Measurements from ENCODE around the gene FGF12.

The FGF12 gene

GRCh38 chr3:192331749-192332385 lies 395.5 kb downstream of the FGF12 start:
- no peak for DNase-seq

GRCh38 chr3:192326656-192327055 lies 400.7 kb downstream of the FGF12 start:
- no peak for DNase-seq

DNA sequence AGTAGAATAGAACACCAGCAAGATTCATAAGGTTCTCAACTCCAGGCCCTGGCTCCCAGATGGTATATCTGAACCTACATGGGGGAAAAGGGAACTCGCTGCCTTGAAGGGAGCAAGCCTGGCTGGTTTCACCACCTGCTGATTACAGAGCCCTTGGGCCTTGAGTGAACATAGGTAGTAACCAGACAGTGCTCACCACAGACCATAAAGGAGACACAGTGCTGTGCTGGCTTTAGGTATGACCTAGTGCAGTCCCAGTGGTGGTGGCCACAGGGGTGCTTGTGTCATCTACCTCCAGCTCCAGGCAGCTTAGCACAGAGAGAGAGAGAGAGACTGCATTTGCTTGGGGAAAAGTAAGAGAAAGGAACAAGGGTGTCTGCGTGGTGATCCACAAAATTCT lies 409.8 kb downstream of the FGF12 start:
- DNase-seq: no peak

DNA sequence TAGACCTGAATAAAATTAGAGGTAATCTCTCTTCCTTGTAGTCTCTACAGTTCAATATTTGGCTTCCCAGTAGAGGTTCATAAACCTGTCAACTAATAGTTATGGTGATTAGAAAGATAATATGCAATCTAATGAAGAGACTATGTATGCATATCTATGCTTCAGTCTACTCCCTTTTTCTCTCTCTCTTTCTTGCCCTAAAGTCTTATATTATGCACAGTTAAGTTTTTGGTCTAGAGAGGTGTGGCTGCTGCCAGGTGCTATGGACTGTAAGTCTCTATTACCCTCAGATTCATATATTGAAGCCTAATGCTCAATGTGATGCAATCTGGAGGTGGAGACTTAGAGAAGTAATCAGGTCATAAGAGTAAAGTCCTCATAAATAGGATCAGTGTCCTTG lies 413.7 kb downstream of the FGF12 start:
- no peak for DNase-seq

GRCh38 chr3:192307631-192308030 lies 419.7 kb downstream of the FGF12 start:
- DNase-seq: no peak

- no peak for DNase-seq
These were observed 424.1 kb downstream of the FGF12 start for GRCh38 chr3:192303235-192303634.

GRCh38 chr3:192302721-192303120 lies 424.6 kb downstream of the FGF12 start:
- DNase-seq: no peak

- DNase-seq: no peak
These were observed 427.4 kb downstream of the FGF12 start for GRCh38 chr3:192299921-192300320.

DNA sequence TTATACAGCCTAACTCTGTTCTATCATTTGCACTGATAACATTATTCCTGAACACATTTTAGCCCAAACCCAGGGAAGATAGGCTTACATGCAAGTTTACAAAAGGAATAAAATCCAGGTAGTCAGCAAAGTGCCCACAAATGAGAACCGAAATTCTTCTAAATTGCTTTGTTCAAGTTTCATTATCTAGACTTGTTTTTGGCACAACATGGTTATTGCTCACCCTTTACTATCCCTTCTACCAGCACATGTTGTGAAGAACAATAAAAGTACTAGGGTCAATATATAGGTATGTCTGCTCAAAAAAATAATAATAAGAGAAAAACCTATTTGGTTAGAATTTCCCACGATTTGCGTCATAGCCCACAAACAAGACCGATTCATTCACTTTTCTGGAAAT lies 430.5 kb downstream of the FGF12 start:
- DNase-seq: no peak

DNA sequence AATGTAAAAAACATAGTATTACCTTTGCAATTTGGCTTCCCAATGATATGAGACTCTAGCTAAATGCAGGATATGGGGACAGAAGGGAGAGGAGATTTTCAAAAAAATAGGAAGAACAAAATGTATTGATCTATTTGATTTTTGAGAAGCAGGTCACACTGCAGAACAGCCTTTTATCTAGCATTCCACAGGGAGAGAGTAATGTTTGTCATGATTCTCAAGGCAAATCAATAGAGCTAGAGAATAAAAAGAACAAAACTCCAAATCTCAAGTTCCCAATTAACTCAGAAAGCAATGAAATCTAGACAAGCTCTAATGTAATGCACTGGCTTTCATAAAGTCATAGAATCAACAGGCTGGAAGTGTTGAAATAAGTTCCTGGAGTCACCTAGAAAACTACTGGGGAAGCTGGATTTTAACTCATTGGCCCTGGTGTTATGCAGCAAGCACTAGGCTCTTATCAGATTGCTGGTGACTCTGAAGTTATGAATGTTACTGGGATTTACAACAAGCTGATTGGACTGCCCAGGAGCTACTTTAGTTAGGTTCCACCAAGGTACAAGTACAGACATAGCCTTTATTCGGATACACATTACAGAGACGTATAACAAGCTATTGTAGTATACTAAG lies 442.8 kb downstream of the FGF12 start:
- DNase-seq: no peak

DNA sequence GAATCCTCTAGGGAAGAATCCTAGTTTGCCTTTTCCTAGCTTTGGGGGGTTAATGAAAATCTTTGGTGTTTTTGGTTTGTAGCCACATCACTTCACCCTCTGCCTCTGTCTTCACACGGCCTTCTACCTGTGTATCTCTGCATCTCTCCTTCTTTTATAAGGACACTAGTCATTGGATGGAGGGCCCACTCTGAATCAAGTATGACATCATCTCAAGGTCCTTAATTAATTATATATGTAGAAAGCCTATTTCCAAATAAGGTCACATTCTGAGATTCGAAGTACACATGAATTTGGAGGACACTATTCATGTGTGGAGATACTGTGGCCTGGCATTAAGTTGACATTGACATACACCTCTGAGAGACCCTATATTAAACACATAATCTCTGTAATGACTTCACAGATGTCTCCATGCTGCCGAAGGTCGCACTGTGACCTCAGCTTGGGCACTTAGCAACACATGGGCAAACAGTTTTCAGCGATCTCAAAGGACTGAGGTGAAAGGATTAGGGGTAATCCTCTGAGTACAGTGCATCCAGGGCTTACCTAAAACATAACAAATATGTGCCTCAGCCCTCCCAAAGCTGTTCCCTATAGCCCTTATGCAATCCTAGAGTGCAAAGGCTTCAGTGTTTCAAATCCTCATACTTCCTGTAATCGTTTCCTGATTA lies 446.0 kb downstream of the FGF12 start:
- no peak for DNase-seq

DNA sequence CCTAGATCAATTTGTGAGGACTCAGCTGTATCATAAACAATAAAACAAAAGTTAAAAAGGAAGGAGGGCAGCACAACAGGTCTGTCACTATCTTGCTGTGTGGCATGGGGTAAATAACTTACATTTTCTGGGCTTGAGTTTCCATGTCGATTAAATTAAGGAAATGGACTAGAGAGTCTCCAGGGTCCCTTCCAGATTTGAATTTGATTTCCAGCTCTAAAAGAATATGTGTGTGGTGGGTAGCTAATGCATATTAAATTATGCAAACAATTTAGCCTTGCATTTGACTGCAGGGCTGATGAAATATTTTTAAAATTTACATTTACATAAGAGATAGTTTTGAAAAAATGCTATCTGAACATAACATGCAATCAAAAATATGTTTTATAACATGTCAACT lies 447.7 kb downstream of the FGF12 start:
- no peak for DNase-seq

DNA sequence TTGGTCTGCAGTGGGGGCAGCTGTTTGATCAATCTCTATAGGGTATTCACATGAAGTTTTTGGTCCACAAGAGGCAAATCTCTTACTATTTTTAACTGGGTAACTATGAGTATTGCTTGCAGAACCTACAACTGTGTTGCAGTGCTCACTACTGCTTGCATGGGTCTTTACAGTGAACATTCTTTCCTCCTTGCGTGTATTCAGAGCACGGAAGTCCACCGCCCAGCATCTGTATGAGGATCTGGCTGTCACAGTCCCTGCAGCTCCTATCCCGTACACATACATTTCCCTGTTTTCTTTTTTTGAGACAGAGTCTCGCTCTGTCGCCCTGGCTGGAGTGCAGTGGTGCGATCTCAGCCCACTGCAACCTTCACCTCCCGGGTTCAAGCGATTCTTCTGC lies 449.9 kb downstream of the FGF12 start:
- DNase-seq: no peak

DNA sequence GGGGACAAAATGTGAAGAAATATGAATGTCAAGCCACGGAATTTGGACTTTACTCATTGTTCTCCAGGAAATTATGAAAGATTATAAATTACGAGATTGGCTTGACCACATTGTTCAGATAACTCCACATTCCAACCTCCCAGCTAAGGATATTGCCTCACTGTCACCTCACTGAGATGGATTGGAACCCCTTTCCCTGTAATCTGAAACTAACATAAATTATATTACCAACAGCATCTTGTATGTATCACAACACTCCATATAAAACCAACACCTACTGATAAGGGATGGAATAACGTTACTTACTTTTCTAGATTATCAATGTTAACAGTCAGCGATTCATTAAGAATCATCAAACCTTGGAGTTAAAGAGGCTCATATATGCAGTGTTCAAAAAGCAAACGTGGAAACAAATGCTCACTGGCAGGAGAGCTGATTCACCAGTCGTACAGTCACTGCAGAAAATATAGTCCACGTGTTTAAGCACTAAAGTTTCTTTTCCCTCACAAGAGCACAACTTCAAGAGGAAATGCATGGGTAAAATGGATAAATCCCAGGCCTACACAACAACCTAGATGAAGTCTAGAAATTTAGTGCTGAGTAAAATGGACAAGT lies 451.5 kb downstream of the FGF12 start:
- DNase-seq: no peak

DNA sequence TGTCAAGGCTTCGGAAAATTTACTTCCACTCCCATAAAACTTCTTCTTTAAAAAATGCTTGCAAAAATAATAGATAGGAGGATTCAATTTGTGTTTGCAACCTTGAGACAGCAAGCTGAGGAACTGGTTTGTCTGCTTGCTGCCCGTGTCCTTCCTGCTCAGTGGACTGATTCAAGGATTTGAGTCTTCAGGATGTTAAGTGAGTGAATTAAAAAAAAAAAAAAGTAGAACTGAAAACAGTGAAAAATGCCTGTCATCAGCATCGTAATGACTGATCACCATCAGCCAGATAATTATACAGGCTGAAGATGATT lies 453.7 kb downstream of the FGF12 start:
- no peak for DNase-seq

DNA sequence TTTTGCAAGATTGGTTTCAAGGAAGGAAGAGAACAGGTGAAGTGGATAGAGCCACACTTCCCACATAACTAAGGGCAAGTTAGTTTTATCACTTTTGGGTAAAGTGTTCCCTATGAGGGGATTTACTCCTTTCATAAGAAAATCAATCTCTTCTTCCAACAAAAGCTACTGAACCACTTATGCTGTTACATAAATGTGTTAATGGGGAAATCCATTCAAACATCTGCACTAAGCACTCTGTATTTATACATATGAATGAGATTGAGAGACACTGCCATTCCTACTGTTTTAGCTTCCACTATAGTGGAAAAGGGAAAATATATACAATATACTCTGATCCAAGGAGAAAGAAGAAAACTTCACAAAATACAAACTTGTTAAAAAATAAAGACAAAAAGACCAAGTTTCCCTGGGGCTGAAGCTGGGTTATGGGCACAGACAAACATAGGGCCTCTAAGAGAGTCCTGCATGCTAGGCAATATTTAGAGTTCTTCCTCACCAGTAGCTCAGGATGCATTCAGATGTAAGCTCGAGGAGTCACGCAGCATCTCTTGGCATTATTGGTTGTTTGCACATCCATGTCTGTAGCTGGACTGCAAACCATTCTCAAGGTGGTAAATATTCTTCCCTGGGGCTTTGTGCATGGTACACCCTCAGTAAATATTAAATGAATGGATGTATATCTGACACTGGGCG lies 454.2 kb downstream of the FGF12 start:
- DNase-seq: no peak

GRCh38 chr3:192262001-192262400 lies 465.3 kb downstream of the FGF12 start:
- DNase-seq: no peak

DNA sequence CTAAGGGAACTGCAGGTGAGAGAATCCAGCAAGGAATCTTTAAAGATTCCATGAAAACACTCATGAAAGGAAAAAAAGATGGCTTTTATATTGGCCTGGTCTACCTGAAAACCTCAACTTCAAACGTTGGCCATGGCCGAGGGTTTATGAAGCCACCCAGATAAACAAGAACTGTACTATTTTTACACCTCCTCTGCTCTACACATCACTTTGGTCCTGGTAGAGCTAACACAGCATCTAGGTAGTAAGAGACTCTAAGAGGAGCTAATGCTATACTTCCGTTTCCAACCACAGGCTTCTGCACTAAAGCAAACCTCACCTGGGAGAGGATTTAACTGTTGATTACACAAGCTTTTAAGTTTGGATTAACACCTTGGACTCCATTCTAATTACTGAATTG lies 466.2 kb downstream of the FGF12 start:
- DNase-seq: no peak

GRCh38 chr3:192260116-192261010 lies 467.0 kb downstream of the FGF12 start:
- no peak for DNase-seq

DNA sequence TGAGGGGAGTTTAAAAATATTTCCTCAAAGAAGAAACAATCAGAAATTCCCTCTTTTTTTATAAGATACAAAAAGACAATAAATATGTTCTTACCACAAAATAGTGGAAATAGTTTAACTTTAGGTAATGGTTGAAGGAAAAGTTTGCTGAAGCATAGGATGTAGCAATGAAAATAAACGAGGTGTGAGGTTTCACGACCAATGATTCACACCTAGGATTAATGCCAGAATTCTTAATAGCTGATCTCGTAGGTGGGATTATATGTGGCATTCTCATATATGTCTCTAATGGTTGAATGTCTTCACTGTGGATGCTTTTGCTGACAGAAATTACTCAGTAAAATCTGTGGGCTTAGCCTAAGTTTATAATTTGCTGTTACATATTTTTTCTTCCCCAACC lies 467.7 kb downstream of the FGF12 start:
- DNase-seq: no peak

DNA sequence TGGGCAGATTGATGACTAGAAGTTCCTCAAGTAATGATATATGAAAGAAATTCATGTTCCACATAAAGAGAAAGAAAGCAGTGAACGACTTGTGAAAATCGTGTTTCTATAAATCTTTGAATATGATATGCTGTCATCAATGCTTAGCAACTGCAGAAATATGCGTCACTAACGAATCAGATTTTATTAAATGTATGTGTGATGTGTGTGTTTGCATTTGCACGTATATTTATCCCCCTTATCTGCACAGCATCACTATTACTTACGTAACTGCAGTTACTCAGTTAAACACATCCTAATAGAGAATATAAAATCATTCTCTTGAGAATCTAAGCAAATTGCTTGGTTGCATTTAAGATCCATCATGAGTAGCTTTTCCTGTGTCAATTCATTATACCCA lies 468.6 kb downstream of the FGF12 start:
- no peak for DNase-seq

GRCh38 chr3:192255839-192256238 lies 471.5 kb downstream of the FGF12 start:
- no peak for DNase-seq

Data from activated CD4-positive, alpha-beta T cell treated with anti-CD3 and anti-CD28 coated beads, Interleukin-10, Interleukin-2, amounts not matched to agents 100 ng/mL and 50 ng/mL, durations not matched to agents 16 hours and 8 hours (primary cell).